ENCODE measurements around the gene RIBC2.

DNA sequence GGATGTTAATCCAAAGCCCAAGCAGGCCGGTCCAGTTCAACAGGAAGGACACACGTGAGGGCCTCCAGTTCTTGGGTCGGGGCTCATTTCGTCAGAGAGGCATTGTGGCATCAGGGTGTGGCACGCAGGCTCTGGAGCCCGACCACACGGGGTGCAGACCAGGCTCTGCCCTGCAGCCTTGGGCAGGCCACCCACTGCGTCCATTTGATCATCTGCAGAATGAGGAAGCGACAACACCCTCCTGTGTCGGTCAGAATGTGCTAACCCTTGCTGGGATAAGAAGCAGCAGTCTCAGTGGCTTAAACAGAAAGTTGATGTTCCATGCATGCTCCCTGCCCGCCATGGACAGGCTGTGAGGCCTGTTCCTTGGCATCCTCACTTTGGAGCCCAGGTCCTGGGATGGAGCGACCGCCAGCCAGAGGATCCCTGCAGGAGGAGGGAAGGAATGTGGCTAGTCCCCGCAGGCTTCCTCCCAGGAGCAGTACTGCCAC is 10.8 kb downstream of the RIBC2 start:
- TF ChIP-seq POLR2A (IDR thresholded peaks at IDR 0.05; ENCODE audit: low read length), result no peak
- no peak for TF ChIP-seq GATA1 (IDR thresholded peaks at IDR 0.05; ENCODE audit: low read depth, low read length)

Data from erythroblast (primary cell).